Stimulated activated CD8-positive, alpha-beta memory T cell treated with anti-CD3 and anti-CD28 coated beads, Interleukin-7, amount 100 ng/mL, for 48 hours (primary cell): ENCODE results near the gene SOX8.

Experiments
- DNase-seq, 2 donors: peaks; one replicate each; pipeline ENCODE4 v3.0.0-alpha.2; 2020; ENCODE audit warnings: low read depth in 1 of 2; ENCODE audit errors: extremely low read depth in 1 of 2

SOX8 gene

DNA sequence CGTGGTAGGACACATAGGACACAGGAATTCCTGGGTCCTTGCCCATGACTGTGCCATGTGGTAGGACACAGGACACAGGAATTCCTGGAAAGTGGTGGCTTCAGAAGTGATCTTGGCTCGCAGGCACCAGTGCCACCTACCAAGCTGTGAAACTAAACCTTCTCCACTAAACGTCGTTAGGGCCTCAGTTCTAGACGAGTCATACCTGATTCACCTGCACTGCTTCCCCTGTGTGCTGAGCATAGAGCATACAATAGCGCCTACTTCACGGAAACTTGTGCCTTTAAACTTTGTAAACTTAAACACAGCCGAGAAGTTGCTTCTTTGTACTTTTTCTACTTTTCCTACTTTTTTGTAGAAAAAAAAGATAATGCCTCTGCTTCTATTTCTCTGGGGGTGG is 4.8 kb downstream of the SOX8 start:
- DNase-seq = no peak

DNA sequence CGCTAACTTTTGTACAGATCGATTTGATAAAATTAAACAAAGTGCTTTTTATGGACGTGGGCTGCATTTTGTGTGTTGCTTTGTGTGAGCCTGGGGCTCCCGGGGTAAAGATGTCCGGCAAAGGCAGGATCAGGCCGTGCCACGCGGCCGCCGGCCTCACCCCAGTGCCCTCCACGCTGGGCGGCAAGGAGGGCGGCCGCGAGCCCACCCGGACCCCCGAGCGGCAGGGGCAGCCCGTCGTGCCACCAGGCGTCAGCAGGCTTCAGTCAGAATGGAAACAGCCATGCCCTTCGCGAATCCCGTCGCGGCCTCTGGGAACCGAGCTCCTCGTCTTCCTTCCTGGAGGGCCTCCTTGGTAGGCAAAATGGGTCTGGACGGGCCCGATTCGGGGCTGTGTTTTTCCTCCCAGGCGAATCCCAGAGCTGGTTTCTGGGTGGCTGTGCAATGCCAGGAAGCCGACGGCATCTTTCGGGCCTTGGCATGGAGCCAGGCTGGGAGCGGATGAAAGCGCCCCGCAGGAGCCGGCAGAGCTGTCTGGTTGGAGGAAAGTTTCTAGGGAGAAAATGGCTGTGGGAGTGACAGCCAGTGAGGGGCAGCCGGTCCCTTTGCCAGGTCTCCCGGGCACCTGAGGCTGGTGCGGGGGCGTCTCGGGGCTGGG is 5.5 kb downstream of the SOX8 start:
- no peak for DNase-seq

DNA sequence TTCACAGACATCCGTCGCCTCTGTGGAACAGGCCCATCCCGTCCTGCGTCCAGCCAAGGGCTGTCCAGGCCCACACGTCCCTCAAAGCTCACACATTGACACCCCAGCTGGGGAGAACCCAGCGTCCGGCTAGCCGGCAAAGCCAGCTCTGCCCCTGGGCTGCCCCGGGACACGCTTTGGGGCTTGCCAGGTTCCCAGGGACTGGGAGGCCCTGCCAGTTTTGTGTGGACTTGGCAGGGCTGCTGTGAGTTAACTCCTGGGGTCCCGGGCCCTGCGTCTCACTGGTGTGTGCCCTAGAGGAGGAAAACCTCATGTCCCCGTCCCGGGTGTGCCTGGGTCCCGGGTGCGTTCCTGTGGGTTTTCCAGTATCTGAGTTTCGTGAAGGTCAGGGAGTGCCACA is 6.3 kb downstream of the SOX8 start:
- DNase-seq = no peak

DNA sequence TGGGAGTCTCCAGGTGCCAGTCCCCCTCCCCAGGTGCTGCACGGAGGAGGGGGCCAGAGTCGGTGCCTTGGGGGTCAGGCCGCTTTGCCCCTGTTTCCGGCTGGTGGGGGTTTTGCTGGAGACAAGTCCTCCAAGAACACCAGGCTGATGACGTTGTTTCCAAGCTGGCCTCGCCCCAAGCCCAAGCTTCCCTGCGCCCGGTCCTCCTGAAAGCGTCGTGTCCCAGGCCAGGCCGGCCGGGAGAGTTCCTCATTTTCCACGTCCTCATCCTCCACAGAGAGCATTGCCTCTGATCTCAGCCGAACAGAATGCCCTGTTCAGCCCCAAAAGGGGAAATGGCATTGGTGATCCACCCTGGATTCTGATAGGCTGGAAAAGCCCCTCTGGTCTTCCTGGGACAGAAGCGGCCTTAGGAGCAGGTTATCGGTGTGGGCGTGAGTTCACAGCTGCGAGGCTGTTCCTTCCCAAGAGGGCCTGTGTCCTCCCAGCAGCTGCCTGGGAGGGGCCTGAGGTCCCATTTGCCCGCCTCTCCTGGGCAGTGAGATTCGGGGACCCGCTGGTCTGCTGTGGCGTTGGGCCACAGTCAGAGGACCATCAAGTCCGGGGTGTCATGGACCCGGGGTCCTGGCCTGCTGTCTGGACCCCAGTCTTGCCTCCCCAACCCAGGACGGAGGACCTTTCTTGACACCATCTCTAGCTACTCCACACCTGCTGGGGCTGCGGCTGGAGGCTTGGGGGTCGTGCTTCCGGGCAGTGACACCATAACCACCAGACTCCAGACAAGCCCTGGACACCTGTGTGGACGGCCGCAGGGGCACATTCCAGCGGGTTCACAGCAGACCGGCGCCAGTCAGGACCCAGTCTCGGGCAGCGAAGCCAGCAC is 7.1 kb downstream of the SOX8 start:
- no peak for DNase-seq

DNA sequence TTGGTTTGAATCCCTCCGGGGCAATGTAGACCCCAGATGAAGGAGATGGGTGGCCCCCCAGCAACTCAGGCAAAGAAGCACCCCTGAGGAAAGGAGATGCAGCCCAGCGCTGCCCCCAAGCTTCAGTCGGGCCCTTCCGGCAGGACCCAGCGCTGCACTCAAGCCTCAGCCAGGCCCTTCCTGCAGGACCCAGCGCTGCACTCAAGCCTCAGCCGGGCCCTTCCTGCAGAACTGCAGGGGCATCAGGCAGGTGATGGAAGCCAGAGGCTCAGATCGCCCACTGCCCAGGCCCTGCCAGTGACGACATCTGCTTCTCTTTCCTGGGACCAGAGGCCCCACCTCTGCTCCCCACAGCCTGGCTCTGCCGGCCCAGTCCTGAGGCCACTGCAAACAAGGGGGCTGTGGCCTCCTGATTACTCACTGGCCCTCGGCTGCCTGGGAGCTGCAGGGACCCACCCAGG is 7.8 kb downstream of the SOX8 start:
- no peak for DNase-seq

DNA sequence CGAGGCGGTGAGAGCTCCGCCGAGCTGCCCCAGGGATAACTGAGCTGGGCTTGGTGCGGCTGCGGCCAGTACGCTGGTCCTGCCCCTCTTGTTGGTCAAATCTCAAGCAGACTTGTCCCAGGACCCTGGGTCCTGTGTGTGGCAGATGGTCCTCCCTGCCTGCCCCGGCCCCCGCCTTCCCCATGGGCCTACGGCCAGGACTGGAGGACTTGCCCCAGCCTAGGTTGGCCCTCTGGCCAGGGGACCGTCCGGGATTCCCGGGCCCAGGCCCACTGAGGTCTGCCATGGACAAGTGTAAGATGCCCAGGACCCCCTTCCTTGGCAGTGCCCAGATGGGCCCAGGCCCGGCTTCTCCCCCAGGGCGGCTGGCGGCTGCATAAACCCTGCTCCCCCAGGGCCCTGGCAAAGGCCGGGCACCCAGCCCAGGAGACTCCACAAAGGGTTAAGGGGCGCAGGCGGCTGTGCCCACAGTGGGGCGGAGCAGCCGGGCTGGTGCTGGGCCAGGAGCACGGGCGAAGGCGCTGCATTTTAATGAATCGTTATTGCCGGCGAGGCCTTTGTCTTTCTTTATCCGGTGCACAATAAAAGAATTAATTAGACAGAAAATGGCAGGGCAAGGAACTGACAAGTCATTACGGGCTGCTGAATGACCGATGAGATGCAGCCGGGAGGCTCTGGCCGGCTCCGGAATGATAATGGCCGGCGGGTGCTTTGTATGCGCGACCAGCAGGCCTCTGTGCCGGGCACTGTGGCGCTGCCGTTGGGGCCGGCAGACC is 9.1 kb downstream of the SOX8 start:
- no peak for DNase-seq

DNA sequence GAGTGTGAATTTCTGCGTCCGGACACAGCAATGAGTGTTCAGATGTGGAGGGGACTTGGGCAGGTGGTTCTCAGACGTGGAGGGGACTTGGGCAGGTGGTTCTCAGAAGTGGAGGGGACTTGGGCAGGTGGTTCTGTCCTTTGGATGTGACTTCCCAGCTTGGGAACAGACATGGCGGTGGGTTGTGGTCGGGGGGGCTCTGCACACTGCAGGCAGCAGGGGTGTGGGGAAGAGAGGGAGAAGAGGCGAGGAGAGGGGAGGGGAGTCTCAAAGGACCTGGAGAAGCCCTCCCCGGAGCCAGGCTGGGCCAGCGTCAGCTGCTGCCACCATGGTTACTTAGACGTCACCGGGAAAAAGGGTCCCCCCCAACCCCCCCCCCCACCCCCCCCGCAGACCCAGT is 9.8 kb downstream of the SOX8 start:
- no peak for DNase-seq

DNA sequence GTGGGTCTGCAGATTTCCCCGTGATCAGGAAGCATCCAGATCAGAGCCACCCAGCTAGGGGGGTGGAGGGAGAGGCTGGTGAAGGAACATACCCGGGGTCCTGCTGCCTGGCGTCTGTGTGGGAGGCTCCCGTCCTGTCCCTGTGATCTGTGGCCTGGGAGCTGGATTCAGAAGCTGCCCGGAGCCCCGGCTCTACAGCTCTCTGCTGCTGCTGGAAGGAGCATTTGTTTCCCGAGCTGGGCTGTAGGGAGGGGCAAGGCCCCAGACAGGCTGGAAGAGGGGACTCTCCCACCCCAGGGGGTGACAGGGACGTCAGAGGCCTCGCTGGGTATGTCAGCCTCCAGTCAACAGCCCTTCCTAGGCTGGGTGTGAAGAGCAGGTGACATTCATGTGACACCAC is 10.2 kb downstream of the SOX8 start:
- DNase-seq = no peak

DNA sequence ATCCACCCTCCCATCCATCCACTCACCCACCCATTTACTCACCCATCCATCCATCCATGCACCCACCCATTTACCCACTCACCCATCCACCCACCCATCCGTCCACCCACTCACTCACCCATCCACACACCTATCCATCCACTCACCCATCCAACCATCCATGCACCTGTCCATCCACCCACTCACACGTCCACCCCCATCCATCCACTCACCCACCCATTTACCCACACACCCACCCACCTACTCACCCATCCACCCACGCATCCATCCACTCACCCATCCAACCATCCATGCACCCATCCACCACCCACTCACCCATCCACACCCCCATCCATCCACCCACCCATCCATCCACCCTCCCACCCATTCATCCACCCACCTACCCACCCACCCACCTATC is 12.2 kb downstream of the SOX8 start:
- no peak for DNase-seq

DNA sequence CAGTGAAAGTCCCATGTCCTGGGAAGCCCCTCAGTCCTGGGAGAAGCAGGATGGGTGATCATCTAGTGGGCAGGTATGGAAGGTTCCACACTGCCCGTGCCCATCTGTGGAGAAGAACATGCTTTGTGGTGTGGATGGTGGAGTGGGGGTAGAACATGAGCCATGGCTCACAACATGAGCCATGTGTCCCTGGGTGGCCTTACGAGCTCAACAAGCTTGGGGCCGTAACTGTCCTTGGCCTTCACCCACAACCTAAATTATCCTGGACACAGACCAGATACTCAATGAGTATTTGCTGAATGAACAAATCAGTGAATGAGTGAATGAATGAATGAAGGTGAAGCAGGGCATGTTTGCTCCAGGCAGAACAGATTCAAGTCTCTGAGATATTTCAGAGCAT is 13.5 kb downstream of the SOX8 start:
- DNase-seq = no peak

DNA sequence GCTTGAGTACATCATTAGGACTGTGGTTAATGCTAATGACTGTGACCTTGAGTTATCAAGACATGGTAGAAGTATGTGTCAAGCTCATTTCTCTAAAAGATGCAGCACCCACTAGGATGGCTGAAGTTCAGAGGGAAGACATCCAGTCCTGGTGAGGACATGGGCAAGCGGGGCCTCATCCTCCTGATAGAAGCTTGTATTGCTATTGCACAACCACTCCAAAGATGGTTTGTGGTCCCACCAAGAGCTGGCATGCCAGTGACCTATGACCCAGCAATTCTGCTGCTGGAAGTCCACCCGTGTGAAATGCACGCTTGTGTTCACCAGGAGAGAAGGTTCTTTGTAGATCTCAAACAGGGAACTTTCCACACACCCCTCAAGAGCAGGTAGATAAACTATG is 14.2 kb downstream of the SOX8 start:
- DNase-seq = no peak

DNA sequence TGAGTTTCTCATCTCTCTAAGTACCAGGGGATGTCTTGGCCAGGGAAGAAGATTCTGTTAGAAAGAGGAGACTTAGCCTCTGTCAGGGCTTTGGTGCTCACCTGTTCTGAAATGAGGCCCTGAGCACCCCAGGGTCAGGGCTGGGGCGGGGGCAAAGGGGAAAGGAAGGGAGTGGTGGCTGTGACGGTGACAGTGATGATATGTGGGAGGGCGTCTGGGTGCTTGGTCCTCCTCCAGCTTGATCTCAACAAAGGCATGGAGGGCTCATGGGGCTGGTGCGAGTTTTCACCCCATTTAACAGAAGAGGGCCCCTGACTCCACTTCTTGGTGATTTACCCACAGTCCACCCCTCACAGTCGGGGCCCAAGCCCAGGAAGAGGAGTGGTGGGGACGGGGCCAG is 15.1 kb downstream of the SOX8 start:
- DNase-seq = no peak

DNA sequence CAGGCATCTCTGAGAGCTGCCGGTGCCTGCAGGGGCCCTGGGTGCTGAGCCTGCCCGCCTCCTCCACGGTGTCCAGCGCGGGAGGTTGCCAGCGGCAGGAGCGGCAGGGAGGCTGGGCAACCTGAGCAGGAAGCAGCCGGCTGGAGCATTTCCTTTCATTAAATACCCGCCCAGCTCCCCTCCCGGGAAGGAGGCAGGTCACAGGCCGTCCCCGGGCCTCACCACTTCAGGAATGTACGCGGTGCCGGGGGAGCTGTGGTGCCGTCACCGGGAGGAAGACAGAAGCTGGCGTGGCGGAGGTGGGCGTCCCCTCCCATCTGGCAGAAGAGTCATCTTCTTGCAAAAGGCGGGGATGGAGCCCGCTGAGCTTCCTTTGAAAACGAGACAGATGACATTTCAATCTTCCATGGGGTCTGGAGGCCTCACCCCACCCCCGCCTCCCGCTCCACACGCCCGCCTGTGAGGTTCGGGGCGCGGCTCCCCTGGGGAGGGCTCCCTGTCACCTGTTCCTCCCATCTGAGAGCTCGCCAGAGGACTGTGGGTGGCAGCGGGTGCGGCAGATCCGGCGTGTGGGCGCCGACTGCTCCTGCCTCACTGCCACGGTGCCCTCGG is 16.0 kb downstream of the SOX8 start:
- peak; percentile 25 to 39 for DNase-seq

DNA sequence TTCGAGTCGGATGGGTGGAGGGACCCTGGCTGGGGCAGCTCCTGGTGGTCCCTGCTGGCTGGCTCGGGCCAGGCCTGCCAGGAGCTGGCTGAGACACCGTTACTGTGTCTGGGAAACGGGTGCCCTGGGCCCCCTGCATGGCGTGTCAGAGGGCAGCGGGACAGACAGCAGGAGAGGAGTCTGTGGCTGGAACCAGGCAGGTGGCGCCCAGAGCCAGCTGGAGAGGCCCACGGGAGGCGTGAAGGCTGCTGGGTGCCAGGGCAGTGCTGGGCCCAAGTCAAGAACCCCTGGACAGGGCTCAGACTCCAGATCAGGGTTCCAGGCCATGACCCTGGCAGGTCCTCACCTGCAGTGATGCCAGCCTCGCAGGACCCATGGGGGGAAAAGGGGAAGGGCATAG is 16.6 kb downstream of the SOX8 start:
- DNase-seq = no peak

DNA sequence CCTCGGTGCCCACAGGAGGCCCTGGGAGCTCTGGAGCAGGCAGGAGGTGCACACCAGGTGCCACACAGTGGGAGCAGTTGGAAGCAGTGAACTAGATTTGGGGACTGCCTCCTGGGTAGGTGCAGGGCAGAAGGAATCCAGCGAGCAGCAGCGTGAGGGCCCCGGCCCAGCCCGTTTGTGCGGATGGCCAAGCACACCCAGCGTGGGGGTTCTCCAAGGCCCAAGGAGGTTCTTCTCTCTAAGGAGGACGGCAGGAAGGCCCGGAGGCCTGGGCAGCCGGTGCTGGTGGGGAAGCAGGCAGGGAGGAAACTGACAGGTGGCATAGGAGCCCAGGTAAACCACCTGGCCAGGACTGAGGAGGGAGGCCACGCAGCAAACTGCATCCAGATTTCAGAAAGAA is 17.0 kb downstream of the SOX8 start:
- no peak for DNase-seq

DNA sequence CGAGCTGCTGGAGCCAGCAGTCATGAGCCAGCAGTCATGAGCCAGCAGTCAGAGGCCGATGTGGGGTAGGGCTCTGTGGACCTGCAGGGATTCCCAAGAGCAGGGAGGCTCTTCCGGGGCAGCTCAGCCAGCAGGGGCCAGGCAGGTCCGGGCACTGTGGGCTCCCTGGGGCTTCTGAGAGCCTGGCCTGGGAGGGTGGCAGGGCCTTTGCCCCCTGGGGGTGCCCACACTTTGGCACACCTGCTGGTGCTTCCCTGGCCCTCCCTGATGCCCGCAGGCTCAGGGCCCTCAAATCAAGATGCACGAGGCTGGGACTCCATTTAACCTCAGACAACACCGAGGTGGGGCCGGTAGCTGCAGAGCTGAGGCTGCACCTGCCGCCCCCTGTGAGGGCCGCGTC is 18.1 kb downstream of the SOX8 start:
- DNase-seq = no peak

DNA sequence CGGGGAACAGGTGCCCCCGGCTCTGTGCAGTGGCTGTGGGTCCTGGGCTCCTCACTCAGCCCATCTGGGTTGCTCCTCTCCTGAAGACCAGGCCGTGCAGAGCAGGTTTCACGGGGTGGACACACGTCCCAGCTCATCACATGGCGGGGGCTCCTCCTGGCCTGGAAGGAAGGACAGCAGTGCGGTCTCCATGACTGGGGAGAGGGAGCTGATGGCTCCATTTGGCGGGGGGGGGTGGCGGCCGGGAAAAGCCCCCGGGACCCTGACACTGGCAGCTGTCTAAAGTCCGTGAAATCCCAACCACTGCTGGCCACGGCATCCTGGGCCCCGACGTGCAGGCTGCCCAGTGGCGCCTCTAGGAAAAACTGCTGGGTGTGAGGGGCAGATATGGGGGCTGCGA is 19.0 kb downstream of the SOX8 start:
- no peak for DNase-seq

DNA sequence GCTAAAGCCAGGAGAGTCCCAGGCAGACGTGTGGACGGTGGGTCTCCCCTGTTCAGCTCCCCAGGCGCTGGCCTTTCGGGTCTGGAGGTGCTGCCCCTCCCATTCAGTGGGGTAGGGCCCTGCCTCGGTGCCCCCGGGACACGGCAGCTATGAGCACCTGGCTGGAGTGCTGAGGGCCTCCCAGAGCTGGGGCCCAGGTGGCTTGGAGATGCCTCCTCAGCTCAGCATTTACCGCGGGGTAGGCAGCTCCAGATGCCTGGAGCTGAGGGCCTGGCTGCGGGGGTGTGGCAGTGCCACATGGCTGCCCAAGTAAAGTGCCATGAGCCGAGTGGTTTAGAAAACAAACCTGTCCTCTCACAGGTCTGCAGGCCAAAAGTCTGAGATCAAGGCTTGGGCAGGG is 19.5 kb downstream of the SOX8 start:
- DNase-seq = no peak

DNA sequence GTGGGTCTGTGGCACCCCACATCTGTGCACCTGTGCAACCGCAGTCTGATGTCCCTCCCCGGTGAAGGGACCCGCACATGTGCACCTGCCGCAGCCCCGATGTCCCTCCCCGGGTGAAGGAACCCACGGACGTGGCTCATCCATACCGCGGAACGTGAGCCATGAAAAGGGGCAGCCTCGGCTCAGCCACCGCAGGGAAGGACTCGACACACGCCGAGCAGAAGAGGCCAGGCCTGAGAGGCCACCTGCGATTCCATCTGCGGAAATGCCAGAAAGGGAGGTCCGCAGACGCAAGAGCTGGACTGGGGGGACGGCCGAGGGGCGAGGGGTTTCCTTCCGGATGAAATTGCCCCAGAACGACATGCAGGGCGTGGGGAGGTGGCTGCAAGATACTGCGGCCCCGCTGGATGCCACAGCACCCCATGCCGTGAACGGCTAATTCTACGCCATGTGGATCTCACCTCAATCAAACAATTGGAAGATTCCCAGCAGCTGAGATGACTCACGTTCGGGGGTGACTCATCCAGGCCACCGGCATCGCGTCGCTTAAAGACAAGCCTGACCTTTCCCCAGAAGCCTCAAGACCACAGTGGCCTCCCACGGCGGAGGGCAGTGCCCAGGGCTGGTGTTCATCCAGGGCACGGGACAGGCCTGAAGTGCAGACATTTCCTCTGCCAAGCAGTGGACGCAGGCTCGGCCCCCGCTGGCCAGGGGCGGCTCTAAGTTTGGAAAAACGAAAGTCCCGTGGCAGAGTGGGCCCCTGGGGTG is 21.0 kb downstream of the SOX8 start:
- DNase-seq = peak; percentile 63 to 82
